Suprapubic skin (tissue), 4 donors: ENCODE results near the gene ZNF679.
"Not testable (repeated sequence)": the region's sequence is repeated elsewhere in the genome, so short reads cannot be mapped to it uniquely, and the experiment has no call there.

Experiments
- CTCF ChIP-seq, 2 donors: fragments of 200-600 bp in 1 of 2; fragments of 450-650 bp in 1 of 2; sonication (generic) in 1 of 2; IDR thresholded peaks; one replicate each; pipeline ENCODE4 v1.5.1; 2016 to 2019; ENCODE audit warnings: antibody characterized with exemption in 2 of 2, mild to moderate bottlenecking in 1 of 2, moderate library complexity in 1 of 2
- POLR2A ChIP-seq, 2 donors: fragments of 450-650 bp; IDR thresholded peaks; one replicate each; pipeline ENCODE4 v1.6.1; 2017; ENCODE audit warnings: antibody characterized with exemption in 2 of 2, mild to moderate bottlenecking in 2 of 2, moderate library complexity in 2 of 2
- POLR2AphosphoS5 ChIP-seq, 3 donors: sonication (generic); formaldehyde crosslinking; IDR thresholded peaks; one replicate each; pipeline ENCODE4 v1.6.1; 2017; ENCODE audit warnings: antibody characterized with exemption in 3 of 3

GRCh38 chr7:64297418-64297817 is 69.1 kb downstream of the ZNF679 start:
- TF ChIP-seq CTCF, POLR2A, POLR2AphosphoS5 (IDR thresholded peaks at IDR 0.05): not testable (repeated sequence)
